Measurements from ENCODE around the gene PLCXD3.

The PLCXD3 gene

GRCh38 chr5:41539454-41539853, 29.1 kb upstream of the PLCXD3 start:
- Histone ChIP-seq H3K4me1 (ENCODE audit: control insufficient read depth in 1 of 2, insufficient read depth in 1 of 2, low read depth in 1 of 2, low read length in 1 of 2) (no peaks in the 10 kb centered on the region), H3K27me3 (no peaks in the 10 kb centered on the region), H3K27ac (no peak overlapping the region), H3K36me3 (no peaks in the 10 kb centered on the region), H3K9me3 (no peaks in the 10 kb centered on the region), H3K4me3 (ENCODE audit: low read depth in 1 of 2, low read length in 1 of 2) (no peak overlapping the region)
- TF ChIP-seq CTCF (IDR thresholded peaks at IDR 0.05): no peak

- no peak overlapping the region for H3K4me3 ChIP-seq (ENCODE audit: low read depth in 1 of 2, low read length in 1 of 2)
- H3K4me1 ChIP-seq (ENCODE audit: control insufficient read depth in 1 of 2, insufficient read depth in 1 of 2, low read depth in 1 of 2, low read length in 1 of 2): no peaks in the 10 kb centered on the region
- H3K9me3 ChIP-seq: no peaks in the 10 kb centered on the region
- H3K27ac ChIP-seq: no peak overlapping the region
- H3K27me3 ChIP-seq: no peaks in the 10 kb centered on the region
- no peak for TF ChIP-seq CTCF (IDR thresholded peaks at IDR 0.05)
- H3K36me3 ChIP-seq: no peaks in the 10 kb centered on the region
Measured at GRCh38 chr5:41537581-41537980, 27.2 kb upstream of the PLCXD3 start.

GRCh38 chr5:41532485-41532884, 22.1 kb upstream of the PLCXD3 start:
- no peak for TF ChIP-seq CTCF (IDR thresholded peaks at IDR 0.05)
- Histone ChIP-seq H3K36me3 (no peaks in the 10 kb centered on the region), H3K4me1 (ENCODE audit: control insufficient read depth in 1 of 2, insufficient read depth in 1 of 2, low read depth in 1 of 2, low read length in 1 of 2) (no peaks in the 10 kb centered on the region)

GRCh38 chr5:41527201-41527779, 16.9 kb upstream of the PLCXD3 start:
- H3K27ac ChIP-seq: no peak overlapping the region
- H3K36me3 ChIP-seq: no peaks in the 10 kb centered on the region
- no peaks in the 10 kb centered on the region for H3K27me3 ChIP-seq
- TF ChIP-seq CTCF (IDR thresholded peaks at IDR 0.05): no peak
- no peaks in the 10 kb centered on the region for H3K4me1 ChIP-seq (ENCODE audit: control insufficient read depth in 1 of 2, insufficient read depth in 1 of 2, low read depth in 1 of 2, low read length in 1 of 2)
- H3K9me3 ChIP-seq: no peaks in the 10 kb centered on the region
- no peak overlapping the region for H3K4me3 ChIP-seq (ENCODE audit: low read depth in 1 of 2, low read length in 1 of 2)

More at GRCh38 chr5:41532485-41532884, 22.1 kb upstream of the PLCXD3 start:
- Histone ChIP-seq H3K9me3 (no peaks in the 10 kb centered on the region), H3K4me3 (ENCODE audit: low read depth in 1 of 2, low read length in 1 of 2) (no peak overlapping the region), H3K27ac (no peak overlapping the region), H3K27me3 (no peaks in the 10 kb centered on the region)

- TF ChIP-seq CTCF (IDR thresholded peaks at IDR 0.05): no peak
- H3K4me3 ChIP-seq (ENCODE audit: low read depth in 1 of 2, low read length in 1 of 2): no peak overlapping the region
- H3K9me3 ChIP-seq: no peaks in the 10 kb centered on the region
- H3K27ac ChIP-seq: no peak overlapping the region
- H3K36me3 ChIP-seq: no peaks in the 10 kb centered on the region
- no peaks in the 10 kb centered on the region for H3K4me1 ChIP-seq (ENCODE audit: control insufficient read depth in 1 of 2, insufficient read depth in 1 of 2, low read depth in 1 of 2, low read length in 1 of 2)
- H3K27me3 ChIP-seq: no peaks in the 10 kb centered on the region
Measured at GRCh38 chr5:41526699-41527098, 16.3 kb upstream of the PLCXD3 start.

- no peaks in the 10 kb centered on the region for H3K36me3 ChIP-seq
- no peak overlapping the region for H3K4me3 ChIP-seq (ENCODE audit: low read depth in 1 of 2, low read length in 1 of 2)
- H3K9me3 ChIP-seq: no peaks in the 10 kb centered on the region
- no peak for TF ChIP-seq CTCF (IDR thresholded peaks at IDR 0.05)
- H3K27ac ChIP-seq: no peak overlapping the region
- H3K27me3 ChIP-seq: no peaks in the 10 kb centered on the region
- H3K4me1 ChIP-seq (ENCODE audit: control insufficient read depth in 1 of 2, insufficient read depth in 1 of 2, low read depth in 1 of 2, low read length in 1 of 2): no peaks in the 10 kb centered on the region
Measured at GRCh38 chr5:41524174-41524573, 13.8 kb upstream of the PLCXD3 start.
